Measurements from ENCODE around the gene LRRC40. TPM values are rescaled to one million over a fixed set of nuclear protein-coding genes. Genes with fewer than 3 reads are reported as not detected.

LRRC40 gene
- total and polyA plus RNA-seq, 2 donors (not counting 3 experiments of a cell fraction or from before 2014, with no cell fraction given) = 8.1 to 21.1 TPM

GRCh38 chr1:70227439-70227838 is 22.1 kb upstream of the LRRC40 start:
- H3K9ac ChIP-seq (replicated peaks; ENCODE audit: extremely low read depth, insufficient read depth, low read length) = no peak overlapping the region
- intact Hi-C loops (cut with micrococcal nuclease) (loop anchor here (5.0 kb wide), 1 partner anchor 285 kb away; no protein-coding TSS in a partner anchor), dilution Hi-C loops (cut with MboI; ENCODE audit: extremely low pct_ligation_motif_present, low sequenced_read_pairs) (no loop called here)
- no peaks in the 10 kb centered on the region for H3K27me3 ChIP-seq (ENCODE audit: control insufficient read depth in 2 of 2, insufficient read depth in 2 of 2, low read length in 2 of 2)
- H3K36me3 ChIP-seq (ENCODE audit: control insufficient read depth in 2 of 2, extremely low read depth in 1 of 2, insufficient read depth in 2 of 2, low read length in 2 of 2) = peaks cover 10 to 45% of the 10 kb centered on the region in 2 experiments
- peaks cover 72% of the 10 kb centered on the region for H3K79me2 ChIP-seq (ENCODE audit: control insufficient read depth, insufficient read depth, low read length)
- ChIA-PET POLR2A (no interaction called here), CTCF (interaction anchor here (1.1 kb wide), 1 partner anchor 9 kb away, joined by 4 read pairs; no protein-coding TSS in a partner anchor)
- no peak overlapping the region for H3K4me2 ChIP-seq (ENCODE audit: insufficient read depth, low read length)
- H3K9me3 ChIP-seq (replicated peaks; ENCODE audit: control insufficient read depth, insufficient read depth, low read length) = no peaks in the 10 kb centered on the region
- no peaks in the 10 kb centered on the region for H3K9me1 ChIP-seq (replicated peaks; ENCODE audit: control insufficient read depth, extremely low read depth, insufficient read depth, low read length)
- no peak for DNase-seq (ENCODE audit: low read depth, low spot score)
- H2AFZ ChIP-seq (ENCODE audit: low read depth, low read length) = no peak overlapping the region
- H4K20me1 ChIP-seq (replicated peaks; ENCODE audit: control insufficient read depth, extremely low read depth, insufficient read depth, low read length) = peaks cover 14% of the 10 kb centered on the region
- FAIRE-seq = no peak
- peaks cover 21% of the 10 kb centered on the region for H3K4me1 ChIP-seq (ENCODE audit: control insufficient read depth, extremely low read depth, insufficient read depth, low read length)
- no TSS peak for BruUV-seq (replicated peaks)
- no peak for TF ChIP-seq CTCF (IDR thresholded peaks at IDR 0.05; ENCODE audit: extremely low read depth in 1 of 2, insufficient read depth in 1 of 2, low read depth in 1 of 2, low read length in 2 of 2)
- TF ChIP-seq POLR2A (IDR thresholded peaks at IDR 0.05; ENCODE audit: low read depth, low read length) = no peak
- no peak for TF ChIP-seq POLR2AphosphoS5 (IDR thresholded peaks at IDR 0.05; ENCODE audit: insufficient read depth, low read depth, low read length)
- TF ChIP-seq JUN (IDR thresholded peaks at IDR 0.05; ENCODE audit: borderline replicate concordance, insufficient read depth, insufficient read length, low read depth) = no peak
- TF ChIP-seq MAX (IDR thresholded peaks at IDR 0.05; ENCODE audit: insufficient read depth, insufficient read length) = no peak
- no peak for TF ChIP-seq EZH2 (IDR thresholded peaks at IDR 0.05; ENCODE audit: borderline replicate concordance, low read depth, low read length, severe bottlenecking)
- no peak for TF ChIP-seq MYC (IDR thresholded peaks at IDR 0.05; ENCODE audit: low read depth, low read length)
- TF ChIP-seq FOS (IDR thresholded peaks at IDR 0.05; ENCODE audit: borderline replicate concordance, insufficient read depth, low read length) = no peak
- TF ChIP-seq GATA2 (IDR thresholded peaks at IDR 0.05; ENCODE audit: insufficient read depth, insufficient read length, low read depth, low read length) = no peak
- no peak overlapping the region for H3K4me3 ChIP-seq (replicated peaks in 1 of 3; ENCODE audit: insufficient read depth in 1 of 3, low read depth in 1 of 3, low read length in 3 of 3)
- H3K27ac ChIP-seq (ENCODE audit: insufficient read depth, low read depth, low read length) = no peak overlapping the region
